SK-N-SH treated with all-trans-retinoic acid at 6 μM for 48 hours (cell line): ENCODE measurements around the gene CXCR5.

ENCODE experiments used
- ARNTL ChIP-seq: fragments of 450-650 bp; formaldehyde crosslinking; IDR thresholded peaks from 2 replicates; pipeline ENCODE4 v1.5.0; 2020; ENCODE audit warnings: low read depth, mild to moderate bottlenecking, moderate library complexity, borderline replicate concordance
- GLIS3 ChIP-seq: fragments of 250-450 bp; sonication (Bioruptor Pico); IDR thresholded peaks from 2 replicates; pipeline ENCODE4 v1.5.0; 2020; ENCODE audit warnings: mild to moderate bottlenecking, moderate library complexity
- ISL1 ChIP-seq: fragments of 250-450 bp; sonication (Bioruptor Pico); IDR thresholded peaks from 2 replicates; pipeline ENCODE4 v2.1.2; 2022; ENCODE audit warnings: mild to moderate bottlenecking, moderate library complexity
- POU6F1 ChIP-seq: fragments of 250-450 bp; sonication (Bioruptor Pico); IDR thresholded peaks from 2 replicates; pipeline ENCODE4 v1.8.0; 2021; ENCODE audit warnings: low read depth, mild to moderate bottlenecking, moderate library complexity, borderline replicate concordance
- PPARA ChIP-seq: fragments of 250-450 bp; sonication (Bioruptor Pico); IDR thresholded peaks from 2 replicates; pipeline ENCODE4 v1.5.0; 2020; ENCODE audit warnings: mild to moderate bottlenecking, borderline replicate concordance
- RARB ChIP-seq: fragments of 250-450 bp; sonication (Bioruptor Pico); IDR thresholded peaks from 2 replicates; pipeline ENCODE4 v1.8.0; 2021; ENCODE audit warnings: mild to moderate bottlenecking, moderate library complexity
- TCF4 ChIP-seq: fragments of 250-450 bp; sonication (Bioruptor Pico); IDR thresholded peaks from 2 replicates; pipeline ENCODE4 v1.8.0; 2021; ENCODE audit warnings: mild to moderate bottlenecking, moderate library complexity, borderline replicate concordance
- TOX ChIP-seq: fragments of 250-450 bp; sonication (Bioruptor Pico); IDR thresholded peaks from 2 replicates; pipeline ENCODE4 v1.8.0; 2021; ENCODE audit warnings: mild to moderate bottlenecking, moderate library complexity, borderline replicate concordance
- ZFP30 ChIP-seq: fragments of 450-650 bp; formaldehyde crosslinking; IDR thresholded peaks from 2 replicates; pipeline ENCODE4 v1.5.0; 2022; ENCODE audit warnings: mild to moderate bottlenecking, moderate library complexity
- ZNF565 ChIP-seq: fragments of 450-650 bp; formaldehyde crosslinking; conservative IDR thresholded peaks from 2 replicates; pipeline ENCODE4 v1.5.0; 2020; ENCODE audit warnings: low read depth, mild to moderate bottlenecking, moderate library complexity
- ZNF8 ChIP-seq: fragments of 450-650 bp; formaldehyde crosslinking; IDR thresholded peaks from 2 replicates; pipeline ENCODE4 v1.5.0; 2020; ENCODE audit warnings: mild to moderate bottlenecking, moderate library complexity
- TF ChIP-seq, protein P1 (sequence below): fragments of 250-450 bp; sonication (Bioruptor Pico); IDR thresholded peaks from 2 replicates; pipeline ENCODE4 v1.8.0; 2020; ENCODE audit warnings: mild to moderate bottlenecking, moderate library complexity, borderline replicate concordance
- TF ChIP-seq, protein P2 (sequence below): fragments of 250-450 bp; sonication (Bioruptor Pico); IDR thresholded peaks from 2 replicates; pipeline ENCODE4 v1.5.1; 2020; ENCODE audit warnings: low read depth, mild to moderate bottlenecking, moderate library complexity

DNA sequence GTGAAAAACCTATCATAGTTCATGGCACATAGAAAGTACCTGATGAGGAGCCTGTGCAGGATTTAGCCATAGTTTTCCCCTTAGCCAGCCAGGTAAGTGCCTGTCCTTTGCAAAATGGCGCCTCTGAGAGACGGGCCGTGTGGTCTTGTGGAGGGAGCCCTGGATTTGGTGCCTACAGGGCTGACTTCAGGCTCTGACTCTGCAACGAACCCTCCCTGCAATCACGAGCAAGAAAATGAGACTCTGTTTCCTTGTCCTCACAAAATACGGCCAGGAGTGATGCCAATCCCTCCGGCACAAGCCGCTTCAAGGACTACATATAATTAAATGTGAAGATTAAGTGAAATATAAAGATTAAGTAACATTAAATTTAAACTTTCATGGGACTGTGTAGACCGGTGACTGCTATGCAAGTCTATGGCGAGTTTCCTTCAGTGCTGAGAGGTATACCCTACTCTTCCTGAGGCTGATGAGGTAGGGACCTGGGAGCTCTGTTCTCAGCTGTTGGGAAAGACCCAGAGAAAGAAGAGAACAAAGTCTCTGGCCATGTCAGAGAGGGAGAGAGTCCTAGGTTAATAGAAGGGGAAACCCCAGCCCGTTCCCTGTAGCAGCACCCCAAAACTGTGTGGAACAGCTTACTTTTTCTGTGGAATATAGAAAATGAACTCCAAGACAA is 6.1 kb upstream of the CXCR5 start:
- TF ChIP-seq POU6F1 (CRISPR knock-in tag) (no peak), ZFP30 (CRISPR knock-in tag) (no peak), ZNF8 (CRISPR knock-in tag) (no peak), RARB (CRISPR knock-in tag) (no peak), ZNF565 (CRISPR knock-in tag) (no peak), ISL1 (CRISPR knock-in tag) (no peak), TOX (CRISPR knock-in tag) (no peak), TCF4 (CRISPR knock-in tag) (no peak), PPARA (no peak), ARNTL (CRISPR knock-in tag) (no peak), GLIS3 (no peak)
- TF ChIP-seq, protein P1, sequence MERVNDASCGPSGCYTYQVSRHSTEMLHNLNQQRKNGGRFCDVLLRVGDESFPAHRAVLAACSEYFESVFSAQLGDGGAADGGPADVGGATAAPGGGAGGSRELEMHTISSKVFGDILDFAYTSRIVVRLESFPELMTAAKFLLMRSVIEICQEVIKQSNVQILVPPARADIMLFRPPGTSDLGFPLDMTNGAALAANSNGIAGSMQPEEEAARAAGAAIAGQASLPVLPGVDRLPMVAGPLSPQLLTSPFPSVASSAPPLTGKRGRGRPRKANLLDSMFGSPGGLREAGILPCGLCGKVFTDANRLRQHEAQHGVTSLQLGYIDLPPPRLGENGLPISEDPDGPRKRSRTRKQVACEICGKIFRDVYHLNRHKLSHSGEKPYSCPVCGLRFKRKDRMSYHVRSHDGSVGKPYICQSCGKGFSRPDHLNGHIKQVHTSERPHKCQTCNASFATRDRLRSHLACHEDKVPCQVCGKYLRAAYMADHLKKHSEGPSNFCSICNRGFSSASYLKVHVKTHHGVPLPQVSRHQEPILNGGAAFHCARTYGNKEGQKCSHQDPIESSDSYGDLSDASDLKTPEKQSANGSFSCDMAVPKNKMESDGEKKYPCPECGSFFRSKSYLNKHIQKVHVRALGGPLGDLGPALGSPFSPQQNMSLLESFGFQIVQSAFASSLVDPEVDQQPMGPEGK (CRISPR knock-in tag): no peak
- TF ChIP-seq, protein P2, sequence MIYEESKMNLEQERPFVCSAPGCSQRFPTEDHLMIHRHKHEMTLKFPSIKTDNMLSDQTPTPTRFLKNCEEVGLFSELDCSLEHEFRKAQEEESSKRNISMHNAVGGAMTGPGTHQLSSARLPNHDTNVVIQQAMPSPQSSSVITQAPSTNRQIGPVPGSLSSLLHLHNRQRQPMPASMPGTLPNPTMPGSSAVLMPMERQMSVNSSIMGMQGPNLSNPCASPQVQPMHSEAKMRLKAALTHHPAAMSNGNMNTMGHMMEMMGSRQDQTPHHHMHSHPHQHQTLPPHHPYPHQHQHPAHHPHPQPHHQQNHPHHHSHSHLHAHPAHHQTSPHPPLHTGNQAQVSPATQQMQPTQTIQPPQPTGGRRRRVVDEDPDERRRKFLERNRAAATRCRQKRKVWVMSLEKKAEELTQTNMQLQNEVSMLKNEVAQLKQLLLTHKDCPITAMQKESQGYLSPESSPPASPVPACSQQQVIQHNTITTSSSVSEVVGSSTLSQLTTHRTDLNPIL (CRISPR knock-in tag): no peak
